Fibroblast of lung (primary cell): ENCODE results near the gene PUS3.

Experiments
- CTCF ChIP-seq, 2 donors: IDR thresholded peaks in 1 of 2; conservative IDR thresholded peaks in 1 of 2; 1 replicate in 1 of 2; 2 replicates in 1 of 2; pipeline ENCODE4 v1.5.1; 2011 to 2012; ENCODE audit warnings: low read length in 2 of 2, control low read depth in 1 of 2, inconsistent platforms in 1 of 2, low read depth in 1 of 2, mild to moderate bottlenecking in 1 of 2
- EZH2 ChIP-seq: IDR thresholded peaks from 2 replicates; pipeline ENCODE4 v1.5.1; 2012; ENCODE audit warnings: low read length, control low read depth, mild to moderate bottlenecking; ENCODE audit errors: missing control alignments

GRCh38 chr11:125950178-125950490 is 47.1 kb upstream of the PUS3 start:
- TF ChIP-seq CTCF (conservative IDR thresholded peaks at IDR 0.05 in 1 of 2, IDR thresholded peaks at IDR 0.05 in 1 of 2; ENCODE audit: low read depth in 1 of 2, low read length in 2 of 2) (no peak), EZH2 (no peak)
